ENCODE data around the gene AATF. TPM values are rescaled to one million over a fixed set of nuclear protein-coding genes. Genes with fewer than 3 reads are reported as not detected.

AATF gene
- total RNA-seq, 1 donor from 2014 or later: 86.1 TPM

- H3K27me3 Mint-ChIP-seq: no peaks in the 10 kb centered on the region
Measured at GRCh38 chr17:36972905-36973304, 24.2 kb downstream of the AATF start.

GRCh38 chr17:36975922-36976515 lies 27.3 kb downstream of the AATF start:
- peaks cover 42% of the 10 kb centered on the region for H3K36me3 Mint-ChIP-seq (ENCODE audit: low read depth)
- H3K4me1 Mint-ChIP-seq: peaks cover 40% of the 10 kb centered on the region
- no peaks in the 10 kb centered on the region for H3K27me3 Mint-ChIP-seq
- ATAC-seq (ENCODE audit: low read depth) (no peak), DNase-seq (no peak)
- POLR2A ChIA-PET: no interaction called here
- TF ChIP-seq CTCF (IDR thresholded peaks at IDR 0.05): no peak
- H3K4me3 Mint-ChIP-seq: no peak overlapping the region
- intact Hi-C loops (cut with micrococcal nuclease): no loop called here
- H3K27ac Mint-ChIP-seq: no peak overlapping the region
- H3K9me3 Mint-ChIP-seq: no peaks in the 10 kb centered on the region
- CTCF ChIA-PET: no interaction called here

More at GRCh38 chr17:36972905-36973304, 24.2 kb downstream of the AATF start:
- Mint-ChIP-seq H3K36me3 (ENCODE audit: low read depth) (peaks cover 55% of the 10 kb centered on the region), H3K4me3 (no peak overlapping the region), H3K4me1 (peaks cover 21% of the 10 kb centered on the region), H3K9me3 (no peaks in the 10 kb centered on the region), H3K27ac (no peak overlapping the region)
- ChIA-PET POLR2A (no interaction called here), CTCF (no interaction called here)
- no peak for ATAC-seq (ENCODE audit: low read depth)
- intact Hi-C loops (cut with micrococcal nuclease): no loop called here
- TF ChIP-seq CTCF (IDR thresholded peaks at IDR 0.05): no peak
- DNase-seq: no peak

DNA sequence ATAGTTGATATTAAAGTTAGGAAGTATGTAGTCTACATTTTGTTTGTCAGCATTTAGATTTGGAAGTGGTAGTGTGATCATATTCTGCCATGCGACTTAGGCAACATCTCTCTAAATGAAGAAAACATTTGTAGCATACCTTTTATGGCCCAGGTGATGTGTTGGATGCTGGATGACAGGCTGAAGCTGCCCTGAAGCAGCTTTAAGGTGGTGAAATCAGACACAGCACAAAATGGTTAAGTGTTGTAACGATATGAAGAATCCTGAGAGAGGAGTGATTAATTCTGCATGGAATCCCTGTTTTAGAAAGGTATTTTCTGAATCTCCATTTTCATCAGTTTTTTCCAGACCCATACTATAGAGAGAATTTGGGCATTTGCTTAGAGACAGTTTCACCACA lies 28.3 kb downstream of the AATF start:
- Mint-ChIP-seq H3K36me3 (ENCODE audit: low read depth) (peaks cover 42% of the 10 kb centered on the region), H3K27me3 (no peaks in the 10 kb centered on the region), H3K27ac (no peak overlapping the region), H3K9me3 (no peaks in the 10 kb centered on the region), H3K4me3 (no peak overlapping the region), H3K4me1 (peaks cover 49% of the 10 kb centered on the region)
- POLR2A ChIA-PET: no interaction called here
- no peak for TF ChIP-seq CTCF (IDR thresholded peaks at IDR 0.05)
- intact Hi-C loops (cut with micrococcal nuclease): no loop called here
- DNase-seq: no peak
- CTCF ChIA-PET: no interaction called here
- ATAC-seq (ENCODE audit: low read depth): no peak

GRCh38 chr17:36977568-36977967 lies 28.8 kb downstream of the AATF start:
- ATAC-seq (ENCODE audit: low read depth): no peak
- TF ChIP-seq CTCF (IDR thresholded peaks at IDR 0.05): no peak
- intact Hi-C loops (cut with micrococcal nuclease): no loop called here
- CTCF ChIA-PET: no interaction called here
- peaks cover 48% of the 10 kb centered on the region for H3K4me1 Mint-ChIP-seq
- no peak overlapping the region for H3K27ac Mint-ChIP-seq
- H3K36me3 Mint-ChIP-seq (ENCODE audit: low read depth): peaks cover 42% of the 10 kb centered on the region
- DNase-seq: no peak
- POLR2A ChIA-PET: no interaction called here
- H3K27me3 Mint-ChIP-seq: no peaks in the 10 kb centered on the region
- H3K9me3 Mint-ChIP-seq: no peaks in the 10 kb centered on the region
- H3K4me3 Mint-ChIP-seq: no peak overlapping the region

GRCh38 chr17:36978810-36979564 lies 30.2 kb downstream of the AATF start:
- Mint-ChIP-seq H3K36me3 (ENCODE audit: low read depth) (peaks cover 42% of the 10 kb centered on the region), H3K4me3 (no peak overlapping the region), H3K4me1 (peaks cover 41% of the 10 kb centered on the region), H3K9me3 (no peaks in the 10 kb centered on the region), H3K27ac (no peak overlapping the region), H3K27me3 (no peaks in the 10 kb centered on the region)
- ATAC-seq (ENCODE audit: low read depth) (no peak), DNase-seq (no peak)
- CTCF ChIA-PET: no interaction called here
- POLR2A ChIA-PET: no interaction called here
- intact Hi-C loops (cut with micrococcal nuclease): no loop called here
- TF ChIP-seq CTCF (IDR thresholded peaks at IDR 0.05): no peak
